Keratinocyte (primary cell): ENCODE measurements around the gene NRSN2. TPM values are rescaled to one million over a fixed set of nuclear protein-coding genes. Genes with fewer than 3 reads are reported as not detected.

ENCODE experiments used
- DNase-seq: peaks from one replicate; pipeline ENCODE4 v3.0.0-alpha.2; 2011; ENCODE audit warnings: low read depth, missing footprints, low spot score
- FAIRE-seq: peaks from 2 replicates; lab custom pipeline; 2011; peaks lifted over from hg19 to GRCh38; lab: Jason Lieb, UNC
- H2AFZ ChIP-seq: 2 replicates; pipeline ENCODE4 v1.6.0; 2012; ENCODE audit warnings: low read length, control low read depth, inconsistent platforms; ENCODE audit not compliant: control insufficient read depth
- H3K27ac ChIP-seq: 2 replicates; pipeline ENCODE4 v1.5.1; 2011; ENCODE audit warnings: low read length; ENCODE audit not compliant: control insufficient read depth, insufficient read depth
- H3K27me3 ChIP-seq: 3 replicates; pipeline ENCODE4 v1.6.0; 2011; ENCODE audit warnings: low read length; ENCODE audit not compliant: control insufficient read depth, insufficient read depth; ENCODE audit errors: extremely low read depth
- H3K36me3 ChIP-seq, 2 experiments: 2 replicates in 1 of 2; 3 replicates in 1 of 2; pipeline ENCODE4 v1.5.1; 2011; ENCODE audit warnings: low read length in 2 of 2, mild to moderate bottlenecking in 1 of 2; ENCODE audit not compliant: control insufficient read depth in 2 of 2, insufficient read depth in 2 of 2; ENCODE audit errors: extremely low read depth in 1 of 2
- H3K4me1 ChIP-seq: 3 replicates; pipeline ENCODE4 v1.5.1; 2011; ENCODE audit warnings: low read length; ENCODE audit not compliant: control insufficient read depth, insufficient read depth; ENCODE audit errors: extremely low read depth
- H3K4me2 ChIP-seq: 3 replicates; pipeline ENCODE4 v1.6.0; 2011; ENCODE audit warnings: low read depth, low read length; ENCODE audit not compliant: control insufficient read depth, insufficient read depth; ENCODE audit errors: extremely low read depth
- H3K4me3 ChIP-seq, 3 experiments: fragments of 200-600 bp in 1 of 3; sonication (generic) in 1 of 3; 2 replicates in 2 of 3; 3 replicates in 1 of 3; pipeline ENCODE4 v1.5.1; 2011 to 2016; ENCODE audit warnings: low read length in 3 of 3, mild to moderate bottlenecking in 3 of 3, control low read depth in 2 of 3, inconsistent platforms in 1 of 3, low read depth in 1 of 3, mixed read lengths in 1 of 3, mixed run types in 1 of 3, moderate library complexity in 1 of 3; ENCODE audit not compliant: control insufficient read depth in 2 of 3, insufficient read depth in 2 of 3; ENCODE audit errors: extremely low read depth in 1 of 3
- H3K79me2 ChIP-seq: 2 replicates; pipeline ENCODE4 v1.6.0; 2012; ENCODE audit warnings: low read length; ENCODE audit not compliant: control insufficient read depth, insufficient read depth
- H3K9ac ChIP-seq: 3 replicates; pipeline ENCODE4 v1.6.0; 2011; ENCODE audit warnings: low read length; ENCODE audit not compliant: control insufficient read depth, insufficient read depth; ENCODE audit errors: extremely low read depth
- H3K9me1 ChIP-seq: 3 replicates; pipeline ENCODE4 v1.6.0; 2011; ENCODE audit warnings: low read length; ENCODE audit not compliant: control insufficient read depth, insufficient read depth; ENCODE audit errors: extremely low read depth
- H3K9me3 ChIP-seq: 2 replicates; pipeline ENCODE4 v1.5.1; 2012; ENCODE audit warnings: low read depth, low read length; ENCODE audit not compliant: control insufficient read depth
- H4K20me1 ChIP-seq: 3 replicates; pipeline ENCODE4 v1.6.0; 2011; ENCODE audit warnings: low read length; ENCODE audit not compliant: control insufficient read depth, insufficient read depth; ENCODE audit errors: extremely low read depth
- EZH2 ChIP-seq: IDR thresholded peaks from one replicate; pipeline ENCODE4 v1.6.1; 2012; ENCODE audit warnings: inconsistent platforms, mild to moderate bottlenecking, low read length, moderate library complexity
- dilution Hi-C: fragments of 300-500 bp; cut with MboI; formaldehyde crosslinking; loops from one replicate; pipeline ENCODE4 v1.7.0; 2020; ENCODE audit warnings: low sequenced_read_pairs; ENCODE audit not compliant: extremely low pct_ligation_motif_present
- polyA plus RNA-seq, 5 experiments: library from polyadenylated mRNA; depleted of rRNA in 3 of 5; stranded (reverse) in 3 of 5; stranded (forward) in 1 of 5; unstranded in 1 of 5; fragments of >200 nt; gene quantifications; 1 replicate in 1 of 5; 2 replicates in 3 of 5; 3 replicates in 1 of 5; pipeline versions ENCODE4 v1.2.1 to v1.2.3, GENCODE V29; 2011 to 2012; ENCODE audit warnings: missing spikeins in 2 of 5, low read depth in 1 of 5, low replicate concordance in 1 of 5
- TF ChIP-seq, protein P1 (sequence below), 3 experiments: IDR thresholded peaks in 1 of 3; conservative IDR thresholded peaks in 1 of 3; optimal IDR thresholded peaks in 1 of 3; 2 replicates in 2 of 3; 3 replicates in 1 of 3; pipeline versions ENCODE3 to v1.5.1; 2011; ENCODE audit warnings: low read length in 3 of 3, mild to moderate bottlenecking in 3 of 3, moderate library complexity in 2 of 3, control low read depth in 1 of 3, inconsistent platforms in 1 of 3; ENCODE audit not compliant: insufficient read depth in 2 of 3; ENCODE audit errors: extremely low read depth in 1 of 3

NRSN2 gene
- polyA plus RNA-seq, 1 donor (not counting 4 experiments of a cell fraction or from before 2014, with no cell fraction given) = 10.4 TPM

DNA sequence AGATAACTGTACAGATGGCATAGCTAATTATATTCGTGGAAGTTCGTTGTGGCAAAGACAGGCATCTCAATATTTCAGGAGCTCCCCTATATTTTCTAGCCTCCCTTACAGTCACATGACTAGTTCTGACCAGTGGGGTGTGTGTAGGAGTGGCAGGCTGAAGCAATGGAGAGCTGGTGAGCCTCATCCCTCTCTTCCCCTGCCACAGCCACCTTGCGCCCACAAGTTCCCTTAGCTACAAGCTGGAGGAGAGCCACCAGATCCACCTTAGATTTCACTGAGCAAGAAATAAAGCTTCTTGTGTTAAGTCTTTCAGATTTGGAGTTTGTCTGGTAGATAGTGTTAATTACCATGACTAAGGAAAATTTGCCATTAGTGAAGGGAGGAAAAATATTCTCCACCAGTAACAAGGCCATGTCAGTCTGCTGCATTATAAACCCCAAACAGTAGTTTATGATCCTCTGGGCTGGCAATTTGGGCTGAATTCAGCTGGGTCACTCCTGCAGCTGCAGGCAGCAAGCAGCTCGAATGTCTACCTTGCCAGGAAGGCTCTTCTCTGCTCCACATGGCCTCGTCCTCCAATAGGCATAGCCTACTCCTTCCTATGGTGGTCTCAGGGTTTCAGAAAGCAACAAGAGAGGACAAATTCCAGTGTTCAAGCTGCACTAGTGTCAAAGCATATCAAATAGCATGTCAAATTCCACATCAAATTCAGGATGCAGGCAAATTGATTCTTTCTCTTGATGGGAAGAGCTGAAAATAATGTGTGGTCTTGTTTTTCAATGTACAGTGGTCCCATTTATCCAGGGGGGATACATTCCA is 53.8 kb downstream of the NRSN2 start:
- dilution Hi-C loops = no loop called here
- H3K4me2 ChIP-seq = no peak overlapping the region
- H3K27ac ChIP-seq = peak overlapping the region; percentile 92
- no peaks in the 10 kb centered on the region for H4K20me1 ChIP-seq
- peak overlapping the region; percentile 10 for H3K9ac ChIP-seq
- TF ChIP-seq EZH2 = no peak
- TF ChIP-seq, protein P1, sequence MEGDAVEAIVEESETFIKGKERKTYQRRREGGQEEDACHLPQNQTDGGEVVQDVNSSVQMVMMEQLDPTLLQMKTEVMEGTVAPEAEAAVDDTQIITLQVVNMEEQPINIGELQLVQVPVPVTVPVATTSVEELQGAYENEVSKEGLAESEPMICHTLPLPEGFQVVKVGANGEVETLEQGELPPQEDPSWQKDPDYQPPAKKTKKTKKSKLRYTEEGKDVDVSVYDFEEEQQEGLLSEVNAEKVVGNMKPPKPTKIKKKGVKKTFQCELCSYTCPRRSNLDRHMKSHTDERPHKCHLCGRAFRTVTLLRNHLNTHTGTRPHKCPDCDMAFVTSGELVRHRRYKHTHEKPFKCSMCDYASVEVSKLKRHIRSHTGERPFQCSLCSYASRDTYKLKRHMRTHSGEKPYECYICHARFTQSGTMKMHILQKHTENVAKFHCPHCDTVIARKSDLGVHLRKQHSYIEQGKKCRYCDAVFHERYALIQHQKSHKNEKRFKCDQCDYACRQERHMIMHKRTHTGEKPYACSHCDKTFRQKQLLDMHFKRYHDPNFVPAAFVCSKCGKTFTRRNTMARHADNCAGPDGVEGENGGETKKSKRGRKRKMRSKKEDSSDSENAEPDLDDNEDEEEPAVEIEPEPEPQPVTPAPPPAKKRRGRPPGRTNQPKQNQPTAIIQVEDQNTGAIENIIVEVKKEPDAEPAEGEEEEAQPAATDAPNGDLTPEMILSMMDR (optimal IDR thresholded peaks at IDR 0.05 in 1 of 3, IDR thresholded peaks at IDR 0.05 in 1 of 3, conservative IDR thresholded peaks at IDR 0.05 in 1 of 3; ENCODE audit: extremely low read depth in 1 of 3, insufficient read depth in 2 of 3, low read length in 3 of 3) = no peak
- no peaks in the 10 kb centered on the region for H3K79me2 ChIP-seq
- H2AFZ ChIP-seq = peak overlapping the region; percentile 1
- no peaks in the 10 kb centered on the region for H3K27me3 ChIP-seq
- FAIRE-seq = peak; percentile 84
- H3K36me3 ChIP-seq = peaks cover 17 to 24% of the 10 kb centered on the region in 2 experiments
- no peak for DNase-seq
- no peaks in the 10 kb centered on the region for H3K9me1 ChIP-seq
- no peaks in the 10 kb centered on the region for H3K9me3 ChIP-seq
- H3K4me3 ChIP-seq = no peak overlapping the region
- peaks cover 28% of the 10 kb centered on the region for H3K4me1 ChIP-seq

DNA sequence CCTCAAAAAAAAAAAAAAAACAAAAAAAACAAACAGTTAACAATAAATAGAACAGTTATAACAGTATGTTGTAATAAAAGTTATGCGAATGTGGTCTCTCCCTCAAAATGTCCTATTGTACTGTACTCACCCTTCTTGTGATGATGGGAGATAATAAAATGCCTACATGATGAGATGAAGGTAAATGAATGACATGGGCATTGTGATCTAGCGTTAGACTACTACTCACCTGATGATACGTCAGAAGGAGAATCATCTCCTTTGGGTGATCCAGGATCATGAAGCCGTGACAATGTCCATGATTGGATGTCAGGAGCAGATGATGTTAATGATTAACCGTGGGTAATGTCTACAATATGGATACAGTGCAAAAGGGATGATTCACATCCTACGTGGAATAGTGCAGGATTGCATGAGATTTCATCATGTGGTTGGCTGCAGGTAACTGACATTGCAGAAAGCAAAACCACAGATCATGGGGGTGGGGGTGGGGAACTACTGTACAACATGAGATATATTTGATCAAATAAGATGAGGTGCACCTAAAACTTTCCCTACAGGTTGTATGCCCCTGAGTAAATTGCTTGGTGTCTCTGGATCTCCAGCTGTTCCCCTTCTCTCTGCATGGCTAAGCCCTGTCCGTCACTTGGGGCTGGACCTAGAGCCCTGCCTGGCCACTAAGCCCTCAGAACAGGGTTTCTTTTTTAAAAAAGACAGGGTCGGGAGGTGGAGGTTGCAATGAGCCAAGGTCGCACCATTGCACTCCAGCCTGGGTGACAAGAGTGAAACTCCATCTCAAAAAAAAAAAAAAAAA is 55.0 kb downstream of the NRSN2 start:
- Histone ChIP-seq H3K9me3 (no peaks in the 10 kb centered on the region), H3K4me1 (peaks cover 33% of the 10 kb centered on the region), H4K20me1 (no peaks in the 10 kb centered on the region), H3K79me2 (no peaks in the 10 kb centered on the region), H2AFZ (no peak overlapping the region), H3K4me3 (no peak overlapping the region), H3K9me1 (peaks cover 2% of the 10 kb centered on the region), H3K4me2 (peak overlapping the region; percentile 53), H3K27ac (peak overlapping the region; percentile 92), H3K36me3 (peaks cover 9 to 12% of the 10 kb centered on the region in 2 experiments), H3K9ac (peak overlapping the region; percentile 60), H3K27me3 (no peaks in the 10 kb centered on the region)
- TF ChIP-seq, protein P1 (optimal IDR thresholded peaks at IDR 0.05 in 1 of 3, IDR thresholded peaks at IDR 0.05 in 1 of 3, conservative IDR thresholded peaks at IDR 0.05 in 1 of 3; ENCODE audit: extremely low read depth in 1 of 3, insufficient read depth in 2 of 3, low read length in 3 of 3) = no peak
- TF ChIP-seq EZH2 = no peak
- DNase-seq = peak; percentile 87
- FAIRE-seq = peak; percentile 95
- dilution Hi-C loops = no loop called here
